AG10803 (cell line): Measurements from ENCODE around the gene IFFO2.

Experiments
- DNase-seq: peaks from one replicate; pipeline ENCODE4 v3.0.0; 2010; ENCODE audit warnings: low read depth
- H3K4me3 ChIP-seq: 2 replicates; pipeline ENCODE4 v1.5.1; 2011; ENCODE audit warnings: mild to moderate bottlenecking, low read length, control low read depth
- TF ChIP-seq, protein P1 (sequence below): conservative IDR thresholded peaks from 2 replicates; pipeline ENCODE4 v1.5.1; 2011; ENCODE audit warnings: mild to moderate bottlenecking, low read length, control low read depth, inconsistent platforms

IFFO2 gene

GRCh38 chr1:18879791-18880309, 76.6 kb downstream of the IFFO2 start:
- TF ChIP-seq, protein P1, sequence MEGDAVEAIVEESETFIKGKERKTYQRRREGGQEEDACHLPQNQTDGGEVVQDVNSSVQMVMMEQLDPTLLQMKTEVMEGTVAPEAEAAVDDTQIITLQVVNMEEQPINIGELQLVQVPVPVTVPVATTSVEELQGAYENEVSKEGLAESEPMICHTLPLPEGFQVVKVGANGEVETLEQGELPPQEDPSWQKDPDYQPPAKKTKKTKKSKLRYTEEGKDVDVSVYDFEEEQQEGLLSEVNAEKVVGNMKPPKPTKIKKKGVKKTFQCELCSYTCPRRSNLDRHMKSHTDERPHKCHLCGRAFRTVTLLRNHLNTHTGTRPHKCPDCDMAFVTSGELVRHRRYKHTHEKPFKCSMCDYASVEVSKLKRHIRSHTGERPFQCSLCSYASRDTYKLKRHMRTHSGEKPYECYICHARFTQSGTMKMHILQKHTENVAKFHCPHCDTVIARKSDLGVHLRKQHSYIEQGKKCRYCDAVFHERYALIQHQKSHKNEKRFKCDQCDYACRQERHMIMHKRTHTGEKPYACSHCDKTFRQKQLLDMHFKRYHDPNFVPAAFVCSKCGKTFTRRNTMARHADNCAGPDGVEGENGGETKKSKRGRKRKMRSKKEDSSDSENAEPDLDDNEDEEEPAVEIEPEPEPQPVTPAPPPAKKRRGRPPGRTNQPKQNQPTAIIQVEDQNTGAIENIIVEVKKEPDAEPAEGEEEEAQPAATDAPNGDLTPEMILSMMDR = no peak
- H3K4me3 ChIP-seq = no peak overlapping the region
- no peak for DNase-seq

- H3K4me3 ChIP-seq = no peak overlapping the region
- TF ChIP-seq, protein P1 = no peak
- DNase-seq = no peak
Measured at GRCh38 chr1:18879215-18879790, 77.2 kb downstream of the IFFO2 start.

DNA sequence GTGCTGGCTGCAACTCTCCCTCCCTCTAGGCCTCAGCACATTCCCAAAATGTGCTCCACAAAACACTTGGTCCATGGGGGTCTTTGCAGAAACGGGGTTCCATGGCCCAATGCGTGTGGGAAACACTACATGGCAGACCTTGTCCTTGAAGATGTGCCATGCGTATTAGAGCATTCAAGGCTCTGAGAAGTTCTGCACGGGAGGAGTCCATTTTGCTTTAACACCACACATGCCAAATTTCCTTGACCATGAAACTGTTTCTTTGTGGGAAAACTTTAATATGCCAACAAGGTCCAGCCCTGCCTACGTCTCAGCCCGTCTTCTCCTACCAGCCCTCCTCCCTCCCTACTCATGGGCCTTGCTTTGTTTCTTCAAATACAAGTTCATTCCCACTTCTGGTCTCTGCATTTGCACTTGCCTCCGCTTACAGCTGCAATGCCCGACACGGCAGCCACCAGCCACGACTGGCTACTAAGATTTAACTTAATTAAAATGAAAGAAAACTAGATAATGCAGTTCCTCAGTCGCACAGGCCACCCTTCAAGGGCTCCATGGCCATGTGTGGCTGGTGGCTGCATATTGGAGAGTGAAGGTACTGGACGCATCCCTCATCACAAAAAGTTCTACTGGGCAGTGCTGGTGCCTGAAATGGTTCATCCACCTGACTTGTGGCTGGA, 77.8 kb downstream of the IFFO2 start:
- TF ChIP-seq, protein P1 = no peak
- H3K4me3 ChIP-seq = no peak overlapping the region
- no peak for DNase-seq

DNA sequence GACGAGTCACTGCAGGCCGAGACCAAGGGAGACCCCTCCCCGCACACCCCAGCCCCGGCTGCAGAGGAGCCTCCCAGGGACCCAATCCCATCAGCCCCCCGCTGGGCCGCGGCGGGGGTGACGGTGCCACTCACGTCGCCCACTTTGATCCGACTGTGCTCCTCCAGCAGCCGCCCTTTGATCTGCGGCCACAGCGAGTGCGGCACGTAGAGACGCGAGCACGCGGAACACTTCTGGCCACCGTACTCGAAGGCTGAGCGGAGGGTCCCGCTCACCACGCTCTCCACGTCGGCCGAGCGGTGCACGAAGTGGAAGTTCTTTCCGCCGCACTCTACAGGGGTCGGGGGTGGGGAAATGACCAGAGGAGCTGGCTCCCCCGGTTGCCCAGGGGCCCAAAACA, 79.2 kb downstream of the IFFO2 start:
- TF ChIP-seq, protein P1 = no peak
- no peak for DNase-seq
- H3K4me3 ChIP-seq = no peak overlapping the region

GRCh38 chr1:18876210-18876609, 80.3 kb downstream of the IFFO2 start:
- TF ChIP-seq, protein P1 = no peak
- no peak overlapping the region for H3K4me3 ChIP-seq
- no peak for DNase-seq

DNA sequence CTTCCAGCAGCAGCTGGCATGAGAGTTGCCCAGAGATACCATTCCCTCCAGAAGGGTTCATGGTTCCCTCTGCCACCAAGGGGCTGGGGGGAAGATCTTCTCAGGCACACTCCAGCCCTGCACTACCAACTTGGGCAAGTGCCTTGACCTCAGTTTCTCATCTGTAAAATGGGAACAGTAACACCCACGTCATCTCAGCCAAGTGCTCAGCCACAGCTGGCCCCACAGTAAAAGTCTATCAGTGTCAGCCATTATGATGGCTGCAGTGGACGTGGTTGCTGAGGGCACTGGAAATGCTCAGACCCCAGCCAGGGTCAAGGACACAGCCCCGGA, 80.7 kb downstream of the IFFO2 start:
- H3K4me3 ChIP-seq = no peak overlapping the region
- DNase-seq = no peak
- TF ChIP-seq, protein P1 = no peak
